GM21360 (cell line): ENCODE measurements around the gene PSME2.

Source experiments
- ATAC-seq: cut with Tn5 transposase; IDR thresholded peaks from one replicate; pipeline ENCODE4 v1.9.1; 2021; ENCODE audit warnings: mild to moderate bottlenecking, moderate library complexity; ENCODE audit not compliant: unreplicated experiment

PSME2 gene

GRCh38 chr14:24146453-24146977, at the start of gene PSME2:
Gene PSME2 (minus strand): TSS chr14:24146610. CDS start chr14:24146581, 29 bp downstream.
- peak; percentile 60 for ATAC-seq

- peak; percentile 78 for ATAC-seq
Measured at GRCh38 chr14:24195186-24196070, 49.0 kb upstream of the PSME2 start, which contains the start of gene TM9SF1. Gene TM9SF1 (minus strand): TSS chr14:24195441. CDS start chr14:24195019, 422 bp downstream.

DNA sequence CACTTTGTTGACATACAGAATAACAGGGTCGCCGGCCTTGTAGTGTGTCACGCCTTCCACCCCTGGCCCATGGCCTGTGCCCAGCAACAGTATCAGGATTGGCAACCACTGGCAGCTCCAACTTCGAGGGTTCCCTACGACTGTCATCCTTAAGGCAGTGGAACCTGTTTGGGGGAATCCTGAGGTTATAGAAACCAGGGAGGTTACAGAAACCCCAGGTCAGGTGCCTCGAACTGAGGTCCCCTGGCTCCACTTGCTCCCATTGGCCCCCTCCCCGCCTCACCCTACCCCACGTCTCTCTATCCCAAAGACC, 48.4 kb upstream of the PSME2 start:
- ATAC-seq: no peak

- no peak for ATAC-seq
Measured at GRCh38 chr14:24194186-24194872, 47.9 kb upstream of the PSME2 start.

- ATAC-seq: no peak
Measured at GRCh38 chr14:24192933-24193332, 46.5 kb upstream of the PSME2 start.

- no peak for ATAC-seq
Measured at GRCh38 chr14:24190416-24190815, 44.0 kb upstream of the PSME2 start.

GRCh38 chr14:24189460-24189859, 43.0 kb upstream of the PSME2 start:
- no peak for ATAC-seq

GRCh38 chr14:24189059-24189375, 42.6 kb upstream of the PSME2 start:
- ATAC-seq: no peak

DNA sequence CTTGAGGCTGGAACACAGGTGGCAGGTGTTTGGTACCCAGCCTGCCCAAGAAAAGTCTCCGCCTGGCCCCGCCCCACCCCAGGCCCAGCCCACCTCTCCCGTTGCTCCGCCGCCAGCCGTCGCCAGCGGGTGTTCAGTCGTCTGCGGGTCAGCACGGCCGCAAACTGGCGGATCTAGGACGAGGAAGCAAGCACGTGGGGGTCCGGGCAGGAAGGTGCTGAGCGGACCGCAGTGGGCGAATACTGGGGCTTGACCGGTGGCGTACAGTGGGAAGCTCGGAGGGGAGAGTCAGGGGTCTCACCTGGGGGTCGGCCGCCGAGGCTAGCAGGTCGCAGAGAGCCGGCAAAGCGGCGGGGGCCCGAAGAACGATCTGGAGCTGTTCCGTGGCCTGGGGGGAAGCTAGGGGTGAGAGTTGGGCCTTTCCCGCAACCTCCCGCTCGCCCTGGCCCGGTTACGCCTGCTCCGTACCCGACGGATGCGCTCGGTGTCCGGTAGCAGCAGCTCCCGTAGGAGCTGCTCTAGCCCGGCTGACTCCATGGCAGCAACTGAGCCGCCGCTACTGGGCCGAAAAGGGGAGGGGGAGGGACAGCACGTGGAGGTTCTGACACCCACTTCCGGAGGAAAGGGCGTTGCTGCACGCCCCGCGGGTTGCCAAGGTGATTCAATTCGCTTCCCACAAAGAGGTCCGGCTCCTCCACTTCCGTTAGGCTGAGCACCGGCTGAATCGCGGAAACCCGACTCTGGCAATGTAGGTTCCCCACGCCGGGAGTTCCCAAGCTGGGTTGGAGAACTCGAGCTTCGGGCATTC, 42.0 kb upstream of the PSME2 start, which contains the start of gene IPO4:
TSS of gene IPO4 (minus strand) at position 566 of the 808 bp plus-strand sequence. CDS start at position 537, 29 bp downstream.
- ATAC-seq: peak; percentile 84

DNA sequence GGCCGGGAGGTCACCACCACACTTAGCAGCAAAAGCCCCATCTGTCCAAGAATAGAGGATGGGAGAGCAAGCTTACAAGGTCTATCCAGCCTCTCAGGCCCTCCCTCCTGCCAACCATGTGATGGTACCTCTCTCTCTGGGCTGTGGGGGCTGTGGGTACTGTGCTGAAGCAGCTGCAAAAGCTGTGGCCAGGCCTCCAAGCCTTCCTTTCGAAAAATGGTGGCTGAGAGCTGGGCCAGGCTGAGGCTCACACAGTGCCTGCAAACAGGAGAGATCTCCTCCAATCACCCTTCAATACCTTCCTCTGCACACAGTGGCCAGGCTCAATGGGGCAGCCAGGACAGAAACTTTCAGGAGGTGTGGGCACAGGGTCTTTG, 41.1 kb upstream of the PSME2 start:
- no peak for ATAC-seq

- no peak for ATAC-seq
Measured at GRCh38 chr14:24186831-24187538, 40.6 kb upstream of the PSME2 start.

DNA sequence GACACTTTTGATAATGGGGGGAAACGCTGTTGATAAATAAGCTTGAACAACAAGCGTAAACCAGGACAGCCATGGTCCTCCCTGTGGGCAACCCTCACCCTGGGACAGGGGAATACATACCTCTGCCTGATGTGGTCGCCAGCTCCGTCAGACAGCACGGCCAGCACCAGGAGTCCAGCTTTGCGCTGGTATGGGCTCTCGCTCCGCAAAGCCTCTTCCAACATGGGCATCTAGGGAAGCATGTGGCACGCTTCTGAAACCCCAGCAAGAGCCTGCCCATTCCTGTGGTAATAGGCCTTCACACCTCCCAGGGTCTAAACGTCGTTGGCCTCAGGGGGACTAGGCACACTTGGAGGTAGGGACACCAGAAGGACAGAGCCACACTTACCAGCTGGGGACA, 39.3 kb upstream of the PSME2 start:
- no peak for ATAC-seq

- ATAC-seq: no peak
Measured at GRCh38 chr14:24185026-24185425, 38.6 kb upstream of the PSME2 start.

DNA sequence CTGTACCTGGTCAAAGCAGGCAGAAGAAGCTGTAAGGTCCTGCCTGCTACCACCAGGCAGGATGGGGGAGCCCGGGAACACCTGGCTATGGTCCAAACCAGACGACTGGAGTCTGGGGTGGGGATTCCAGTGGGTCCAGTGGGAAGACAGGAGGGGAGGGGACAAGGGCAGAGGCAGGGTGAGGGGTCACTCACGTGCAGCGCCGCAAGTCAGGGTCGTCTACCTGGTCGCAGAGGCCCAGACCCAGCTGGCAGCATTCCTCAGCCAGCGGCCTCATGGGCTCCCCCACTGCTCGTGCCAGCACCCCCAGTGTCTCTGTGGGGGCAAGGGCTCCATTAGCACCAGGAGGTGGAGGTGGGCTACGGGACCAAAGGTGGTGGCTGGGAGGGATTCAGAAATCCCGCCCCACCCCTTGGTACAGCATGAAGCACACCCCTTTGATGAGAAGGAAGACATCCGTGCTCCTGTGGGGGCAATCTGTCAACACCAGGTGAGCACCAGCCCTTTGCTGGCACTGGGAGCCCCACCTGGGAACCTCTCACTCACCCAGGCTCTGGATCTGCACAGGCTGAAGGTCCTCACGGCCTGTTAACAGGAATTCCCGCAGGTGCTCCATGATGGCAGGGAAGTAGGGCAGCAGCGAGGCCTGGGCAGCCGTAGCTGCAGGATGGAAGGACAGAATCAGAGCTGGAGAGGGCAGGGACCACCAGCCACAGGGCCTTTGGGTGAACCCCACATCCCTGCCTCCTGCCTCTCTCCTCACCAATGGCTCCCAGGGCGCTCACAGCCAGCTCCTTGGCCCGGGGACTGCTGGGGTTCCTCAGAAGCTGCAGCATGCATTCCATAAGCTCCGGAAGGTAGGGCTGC, 37.9 kb upstream of the PSME2 start:
- no peak for ATAC-seq

GRCh38 chr14:24183014-24183481, 36.6 kb upstream of the PSME2 start:
- no peak for ATAC-seq

GRCh38 chr14:24182110-24182882, 35.9 kb upstream of the PSME2 start:
- ATAC-seq: no peak

DNA sequence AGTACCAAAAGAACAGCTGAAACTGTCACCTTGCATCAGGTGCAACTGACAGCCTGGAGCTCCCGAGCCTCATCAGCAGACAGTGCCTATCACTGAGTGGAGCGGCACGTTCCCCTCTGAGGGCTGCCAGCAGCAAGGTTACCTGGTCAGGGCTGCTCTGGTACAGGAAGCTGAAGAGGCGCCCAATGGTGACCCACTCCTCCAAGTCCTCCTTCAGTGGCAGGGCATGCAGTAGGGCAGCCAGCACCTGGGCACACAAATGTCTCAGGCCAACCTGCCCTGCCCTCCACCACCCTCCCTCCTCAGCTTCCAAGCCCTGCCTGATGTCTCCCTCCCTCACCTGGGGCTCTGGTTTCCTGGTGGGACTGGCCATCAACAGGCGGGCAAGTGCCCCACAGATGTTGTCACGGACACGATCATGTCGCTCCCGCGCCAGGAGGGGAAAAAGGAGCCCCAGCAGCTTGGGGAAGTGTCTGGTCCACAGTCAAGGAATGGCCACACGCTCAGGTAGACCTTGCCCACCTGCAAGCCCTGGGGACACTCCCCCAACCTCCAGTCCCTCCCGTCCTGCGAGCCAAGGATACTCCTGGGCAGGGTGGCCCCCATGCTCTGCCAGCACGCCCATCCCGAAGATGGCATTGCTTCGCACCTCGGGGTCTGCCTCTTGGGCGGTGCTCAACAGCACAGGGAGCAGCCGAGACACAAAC, 35.1 kb upstream of the PSME2 start:
- no peak for ATAC-seq
